ENCODE data around the gene PAPOLA. TPM values are rescaled to one million over a fixed set of nuclear protein-coding genes. Genes with fewer than 3 reads are reported as not detected.

PAPOLA gene
- total and polyA plus RNA-seq, 2 of the 4 experiments (the other 2 are of a cell fraction) = 73.8 to 128 TPM

DNA sequence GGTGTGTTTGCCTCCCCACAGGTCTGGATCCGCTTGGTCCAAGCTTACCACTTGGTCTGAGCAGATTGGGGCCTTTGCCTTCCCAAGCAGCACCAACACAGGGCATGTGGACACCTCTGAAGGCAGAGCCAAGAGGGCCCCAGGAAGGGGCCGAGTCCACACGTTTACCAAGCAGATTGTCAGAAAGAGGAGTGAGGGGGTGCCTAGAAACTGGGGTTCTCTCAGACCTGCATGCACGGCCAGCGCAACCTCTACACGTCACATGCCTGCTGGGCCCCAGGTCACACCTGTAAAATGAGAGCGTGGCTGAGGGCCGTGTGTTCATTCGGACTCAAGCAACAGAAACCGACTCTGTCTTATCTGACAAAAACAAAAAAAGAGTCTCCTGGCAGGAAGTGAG lies 96.9 kb downstream of the PAPOLA start:
- DNase-seq = no peak
- in situ Hi-C loops (cut with MboI; ENCODE audit: low sequenced_read_pairs) = no loop called here

More for the DNA sequence above, 96.9 kb downstream of the PAPOLA start:
- ChIA-PET CTCF (no interaction called here), POLR2A (ENCODE audit: unreplicated experiment) (no interaction called here)
- no peak overlapping the region for H2BK5ac ChIP-seq (ENCODE audit: low read depth, low read length, poor library complexity, severe bottlenecking)
- no peaks in the 10 kb centered on the region for H3K4me1 ChIP-seq (ENCODE audit: control insufficient read depth, insufficient read depth, low read length)
- H2BK15ac ChIP-seq (ENCODE audit: low read depth, low read length) = no peak overlapping the region
- no peak overlapping the region for H2BK120ac ChIP-seq (ENCODE audit: low read depth, low read length)
- no peaks in the 10 kb centered on the region for H3K9me1 ChIP-seq (ENCODE audit: insufficient read depth, low read length)
- no peak overlapping the region for H3K56ac ChIP-seq (ENCODE audit: extremely low read depth, insufficient read depth, low read length)
- BruUV-seq (replicated peaks) = no TSS peak
- no peak for TF ChIP-seq RFX5 (IDR thresholded peaks at IDR 0.05; ENCODE audit: low read depth, low read length)
- no peak overlapping the region for H2BK20ac ChIP-seq (ENCODE audit: low read depth, low read length)
- no peak overlapping the region for H4K91ac ChIP-seq (ENCODE audit: insufficient read depth, low read depth, low read length)
- H3K36me3 ChIP-seq (ENCODE audit: control insufficient read depth, insufficient read depth, low read length) = no peaks in the 10 kb centered on the region
- no peak overlapping the region for H3K9ac ChIP-seq (ENCODE audit: low read depth, low read length)
- H3K4ac ChIP-seq (ENCODE audit: low read depth, low read length) = no peak overlapping the region
- no peak overlapping the region for H2AK9ac ChIP-seq (replicated peaks; ENCODE audit: low read depth, low read length, poor library complexity)
- H3K79me1 ChIP-seq (ENCODE audit: low read depth in 1 of 2, low read length in 2 of 2) = no peaks in the 10 kb centered on the region
- no peak overlapping the region for H3K14ac ChIP-seq (replicated peaks; ENCODE audit: low read depth, low read length)
- ATAC-seq (ENCODE audit: low read depth) = no peak
- H2AK5ac ChIP-seq (ENCODE audit: low read depth, low read length) = no peak overlapping the region
- H3K9me3 ChIP-seq (ENCODE audit: control insufficient read depth, insufficient read depth, low read length) = no peaks in the 10 kb centered on the region
- no peak overlapping the region for H4K5ac ChIP-seq (ENCODE audit: low read depth, low read length)
- WGBS, 2 experiments (ENCODE audit: extremely low coverage in 2 of 2, insufficient read length in 1 of 2) = no CpG with 5 or more reads among the region's 10 CpGs
- H4K20me1 ChIP-seq (ENCODE audit: insufficient read depth, low read length) = no peaks in the 10 kb centered on the region
- H3K18ac ChIP-seq (ENCODE audit: low read depth, low read length) = no peak overlapping the region
- H3K27me3 ChIP-seq (ENCODE audit: control insufficient read depth, insufficient read depth, low read length) = peaks cover 10% of the 10 kb centered on the region; the same call in 1 of the 2 replicates
- no peak overlapping the region for H3K4me3 ChIP-seq (ENCODE audit: insufficient read depth, low read depth, low read length)
- dilution Hi-C loops (cut with HindIII; ENCODE audit: low sequenced_read_pairs, unreplicated experiment) (no loop called here), intact Hi-C loops (cut with micrococcal nuclease) (no loop called here)
- no peak overlapping the region for H2AFZ ChIP-seq (replicated peaks; ENCODE audit: low read length, poor library complexity)
- H3K4me2 ChIP-seq (ENCODE audit: low read depth, low read length) = no peak overlapping the region
- H3K23ac ChIP-seq (ENCODE audit: low read depth, low read length) = no peak overlapping the region
- no peak overlapping the region for H4K8ac ChIP-seq (ENCODE audit: low read depth in 2 of 2, low read length in 2 of 2)
- no peak overlapping the region for H3K27ac ChIP-seq (ENCODE audit: insufficient read depth, low read length)

Data from IMR-90 (cell line).